GM12892 (cell line): ENCODE results near the gene SYT2.

Experiments used
- POLR2A ChIP-seq: IDR thresholded peaks from 2 replicates; pipeline ENCODE4 v1.6.1; 2011; ENCODE audit warnings: low read depth, low read length, control low read depth
- POLR2AphosphoS5 ChIP-seq: IDR thresholded peaks from 2 replicates; pipeline ENCODE4 v1.6.1; 2011; ENCODE audit warnings: low read depth, low read length, control low read depth
- TAF1 ChIP-seq: IDR thresholded peaks from 2 replicates; pipeline ENCODE4 v1.6.1; 2011; ENCODE audit warnings: low read depth, mild to moderate bottlenecking, control low read depth, low read length, borderline replicate concordance

GRCh38 chr1:202564958-202565495 lies 145.2 kb downstream of the SYT2 start:
- no peak for TF ChIP-seq POLR2A
- no peak for TF ChIP-seq POLR2AphosphoS5
- no peak for TF ChIP-seq TAF1
